Loucy (cell line): ENCODE measurements around the gene CLNK.

Source experiments
- EZH2phosphoT487 ChIP-seq: fragments of 200-600 bp; IDR thresholded peaks from 2 replicates; pipeline ENCODE4 v1.6.1; 2018; ENCODE audit warnings: antibody characterized with exemption, mild to moderate bottlenecking, moderate library complexity, borderline replicate concordance
- TF ChIP-seq, protein P1 (sequence below): fragments of 200-600 bp; sonication (generic); conservative IDR thresholded peaks from 2 replicates; pipeline ENCODE4 v1.5.1; 2014; ENCODE audit warnings: mild to moderate bottlenecking, antibody characterized with exemption, low read length

DNA sequence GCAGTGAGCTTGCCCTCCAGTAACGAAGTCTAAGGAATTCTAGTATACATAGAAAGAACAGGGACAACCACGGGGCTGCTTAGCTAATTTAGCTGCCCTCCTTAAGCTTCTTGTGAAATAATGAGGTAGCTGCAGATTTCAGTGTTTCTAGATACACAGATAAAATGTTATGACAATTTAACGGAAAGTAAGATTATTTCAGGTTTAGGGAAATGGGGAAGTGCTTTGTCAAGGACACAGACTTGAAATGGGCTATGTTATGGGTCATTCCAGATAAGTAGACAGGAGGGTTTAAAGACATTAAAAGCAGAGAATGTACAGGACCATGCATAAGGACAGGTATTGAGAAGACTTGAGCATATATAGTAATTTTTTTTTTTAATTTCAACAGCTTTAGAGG lies 193.2 kb downstream of the CLNK start:
- TF ChIP-seq, protein P1, sequence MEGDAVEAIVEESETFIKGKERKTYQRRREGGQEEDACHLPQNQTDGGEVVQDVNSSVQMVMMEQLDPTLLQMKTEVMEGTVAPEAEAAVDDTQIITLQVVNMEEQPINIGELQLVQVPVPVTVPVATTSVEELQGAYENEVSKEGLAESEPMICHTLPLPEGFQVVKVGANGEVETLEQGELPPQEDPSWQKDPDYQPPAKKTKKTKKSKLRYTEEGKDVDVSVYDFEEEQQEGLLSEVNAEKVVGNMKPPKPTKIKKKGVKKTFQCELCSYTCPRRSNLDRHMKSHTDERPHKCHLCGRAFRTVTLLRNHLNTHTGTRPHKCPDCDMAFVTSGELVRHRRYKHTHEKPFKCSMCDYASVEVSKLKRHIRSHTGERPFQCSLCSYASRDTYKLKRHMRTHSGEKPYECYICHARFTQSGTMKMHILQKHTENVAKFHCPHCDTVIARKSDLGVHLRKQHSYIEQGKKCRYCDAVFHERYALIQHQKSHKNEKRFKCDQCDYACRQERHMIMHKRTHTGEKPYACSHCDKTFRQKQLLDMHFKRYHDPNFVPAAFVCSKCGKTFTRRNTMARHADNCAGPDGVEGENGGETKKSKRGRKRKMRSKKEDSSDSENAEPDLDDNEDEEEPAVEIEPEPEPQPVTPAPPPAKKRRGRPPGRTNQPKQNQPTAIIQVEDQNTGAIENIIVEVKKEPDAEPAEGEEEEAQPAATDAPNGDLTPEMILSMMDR: no peak
- TF ChIP-seq EZH2phosphoT487: no peak
